Measurements from ENCODE around the gene PARK7.
"Not testable (repeated sequence)": the region's sequence is repeated elsewhere in the genome, so short reads cannot be mapped to it uniquely, and the experiment has no call there.

PARK7 gene

DNA sequence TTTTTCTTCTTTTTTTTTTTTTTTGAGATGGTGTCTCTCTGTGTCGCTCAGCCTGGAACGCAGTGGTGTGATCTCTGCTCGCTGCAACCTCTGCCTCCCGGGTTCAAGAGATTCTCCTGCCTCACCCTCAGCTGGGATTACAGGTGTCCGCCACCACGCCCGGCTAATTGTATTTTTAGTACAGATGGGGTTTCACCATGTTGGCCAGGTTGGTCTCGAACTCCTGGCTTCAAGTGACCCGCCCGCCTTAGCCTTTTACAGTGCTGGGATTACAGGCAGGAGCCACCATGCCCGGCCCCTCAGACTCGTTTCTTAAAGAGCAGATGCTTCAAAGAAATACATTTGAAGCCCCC lies 1.8 kb downstream of the PARK7 start:
- H3K36me3 ChIP-seq (ENCODE audit: insufficient read depth, low read length) = peaks cover 34% of the 10 kb centered on the region
- H3K27me3 ChIP-seq (ENCODE audit: insufficient read depth, low read length); H2AFZ ChIP-seq (ENCODE audit: low read length, unreplicated experiment); H3K4me3 ChIP-seq (ENCODE audit: low read depth, low read length); H3K27ac ChIP-seq (ENCODE audit: low read depth, low read length): not testable (repeated sequence)
- peaks cover 66% of the 10 kb centered on the region for H3K79me2 ChIP-seq (ENCODE audit: control insufficient read depth, insufficient read depth, low read length, unreplicated experiment)
- peaks cover 11% of the 10 kb centered on the region for H3K4me1 ChIP-seq (ENCODE audit: control insufficient read depth, insufficient read depth, low read length, unreplicated experiment)

DNA sequence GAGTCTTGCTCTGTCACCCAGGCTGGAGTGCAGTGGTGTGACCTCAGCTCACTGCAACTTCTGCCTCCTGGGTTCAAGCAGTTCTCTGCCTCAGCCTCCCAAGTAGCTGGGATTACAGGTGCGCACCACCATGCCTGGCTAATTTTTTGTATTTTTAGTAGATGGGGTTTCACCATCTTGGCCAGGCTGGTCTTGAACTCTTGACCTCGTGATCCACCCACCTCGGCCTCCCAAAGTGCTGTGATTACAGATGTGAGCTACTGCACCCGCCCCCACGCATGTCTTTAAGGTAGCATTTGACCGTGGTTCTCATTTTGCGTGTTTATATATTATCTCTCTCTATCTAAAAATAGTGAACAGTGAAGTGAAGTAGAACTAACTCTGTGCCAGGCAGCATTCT lies 2.3 kb downstream of the PARK7 start:
- H3K4me3 ChIP-seq (ENCODE audit: low read depth, low read length); H2AFZ ChIP-seq (ENCODE audit: low read length, unreplicated experiment); H3K27ac ChIP-seq (ENCODE audit: low read depth, low read length); H3K27me3 ChIP-seq (ENCODE audit: insufficient read depth, low read length): not testable (repeated sequence)
- H3K79me2 ChIP-seq (ENCODE audit: control insufficient read depth, insufficient read depth, low read length, unreplicated experiment) = peaks cover 66% of the 10 kb centered on the region
- peaks cover 11% of the 10 kb centered on the region for H3K4me1 ChIP-seq (ENCODE audit: control insufficient read depth, insufficient read depth, low read length, unreplicated experiment)
- peaks cover 35% of the 10 kb centered on the region for H3K36me3 ChIP-seq (ENCODE audit: insufficient read depth, low read length)

DNA sequence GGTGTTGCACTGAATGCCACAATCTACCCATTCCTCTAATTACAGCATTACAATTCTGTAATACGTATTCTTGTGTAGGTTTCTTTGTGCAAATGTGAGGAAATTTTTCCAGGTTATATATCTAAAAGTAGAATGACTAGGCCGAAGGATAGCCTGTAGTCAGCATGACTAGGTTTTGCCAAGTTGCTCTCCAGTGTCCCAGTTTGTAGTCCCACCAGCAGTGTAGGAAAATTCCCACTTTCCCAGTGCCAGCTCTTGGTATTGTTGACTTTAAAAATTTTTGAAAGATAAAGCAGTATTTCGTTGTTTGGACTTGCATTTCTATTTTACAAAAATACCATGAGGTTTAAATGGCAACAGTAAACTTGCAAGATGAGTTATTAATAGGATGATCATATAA lies 3.0 kb downstream of the PARK7 start:
- Histone ChIP-seq H3K27me3 (ENCODE audit: insufficient read depth, low read length) (no peaks in the 10 kb centered on the region), H3K79me2 (ENCODE audit: control insufficient read depth, insufficient read depth, low read length, unreplicated experiment) (peaks cover 66% of the 10 kb centered on the region), H3K27ac (ENCODE audit: low read depth, low read length) (no peak overlapping the region), H3K4me3 (ENCODE audit: low read depth, low read length) (no peak overlapping the region), H3K36me3 (ENCODE audit: insufficient read depth, low read length) (peaks cover 39% of the 10 kb centered on the region), H3K4me1 (ENCODE audit: control insufficient read depth, insufficient read depth, low read length, unreplicated experiment) (peaks cover 11% of the 10 kb centered on the region), H2AFZ (ENCODE audit: low read length, unreplicated experiment) (no peak overlapping the region)

- no peak overlapping the region for H3K4me3 ChIP-seq (ENCODE audit: low read depth, low read length)
- H3K36me3 ChIP-seq (ENCODE audit: insufficient read depth, low read length) = peaks cover 54% of the 10 kb centered on the region
- no peak overlapping the region for H2AFZ ChIP-seq (ENCODE audit: low read length, unreplicated experiment)
- no peak overlapping the region for H3K27ac ChIP-seq (ENCODE audit: low read depth, low read length)
- H3K4me1 ChIP-seq (ENCODE audit: control insufficient read depth, insufficient read depth, low read length, unreplicated experiment) = peaks cover 11% of the 10 kb centered on the region
- H3K27me3 ChIP-seq (ENCODE audit: insufficient read depth, low read length) = no peaks in the 10 kb centered on the region
- peaks cover 53% of the 10 kb centered on the region for H3K79me2 ChIP-seq (ENCODE audit: control insufficient read depth, insufficient read depth, low read length, unreplicated experiment)
These were observed 5.7 kb downstream of the PARK7 start for GRCh38 chr1:7967196-7967595.

DNA sequence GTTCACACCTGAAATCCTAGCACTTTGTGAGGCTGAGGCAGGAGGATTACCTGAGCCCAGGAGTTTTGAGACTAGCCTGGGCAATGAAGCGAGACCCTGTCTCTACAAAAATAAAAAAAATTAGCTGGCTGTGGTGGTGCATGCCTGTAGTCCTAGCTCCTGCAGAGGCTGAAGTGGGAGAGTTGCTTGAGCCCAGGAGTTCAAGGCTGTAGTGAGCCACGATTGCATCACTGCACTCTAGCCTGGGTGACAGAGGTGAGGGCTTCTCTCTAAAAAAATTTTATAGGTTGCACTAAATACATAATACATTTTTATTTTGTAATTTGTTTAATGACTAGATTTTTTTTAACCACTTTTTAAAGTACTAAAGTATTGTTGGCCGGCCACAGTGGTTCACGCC lies 6.1 kb downstream of the PARK7 start:
- Histone ChIP-seq H3K79me2 (ENCODE audit: control insufficient read depth, insufficient read depth, low read length, unreplicated experiment) (peaks cover 49% of the 10 kb centered on the region), H3K36me3 (ENCODE audit: insufficient read depth, low read length) (peaks cover 56% of the 10 kb centered on the region)

DNA sequence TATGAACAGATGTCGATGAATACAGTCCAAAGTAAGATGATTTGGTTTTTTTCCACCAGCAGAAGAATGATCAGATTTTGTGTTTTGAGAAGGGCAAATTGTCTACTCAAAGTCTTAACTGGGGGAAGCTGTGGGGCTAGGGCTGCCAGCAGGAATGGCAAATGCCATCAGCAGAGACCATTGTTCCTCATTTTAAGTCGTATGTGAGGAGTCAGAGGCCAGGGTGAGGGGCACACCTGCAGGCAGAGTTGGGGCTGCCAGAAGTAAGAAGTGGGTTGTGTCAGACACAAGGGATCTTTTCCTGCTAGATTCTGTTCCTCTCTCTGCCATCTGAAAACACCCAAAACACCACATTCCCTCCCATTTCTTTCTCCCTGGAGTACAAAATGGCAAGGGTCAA lies 8.7 kb downstream of the PARK7 start:
- Histone ChIP-seq H3K36me3 (ENCODE audit: insufficient read depth, low read length) (peaks cover 41% of the 10 kb centered on the region; the same call in 1 of the 2 replicates), H3K27ac (ENCODE audit: low read depth, low read length) (no peak overlapping the region), H3K79me2 (ENCODE audit: control insufficient read depth, insufficient read depth, low read length, unreplicated experiment) (peaks cover 25% of the 10 kb centered on the region), H3K4me1 (ENCODE audit: control insufficient read depth, insufficient read depth, low read length, unreplicated experiment) (no peaks in the 10 kb centered on the region), H3K27me3 (ENCODE audit: insufficient read depth, low read length) (no peaks in the 10 kb centered on the region), H3K4me3 (ENCODE audit: low read depth, low read length) (no peak overlapping the region), H2AFZ (ENCODE audit: low read length, unreplicated experiment) (no peak overlapping the region)

More for the DNA sequence above, 6.1 kb downstream of the PARK7 start:
- H3K4me1 ChIP-seq (ENCODE audit: control insufficient read depth, insufficient read depth, low read length, unreplicated experiment) = peaks cover 11% of the 10 kb centered on the region
- H3K4me3 ChIP-seq (ENCODE audit: low read depth, low read length) = no peak overlapping the region
- H2AFZ ChIP-seq (ENCODE audit: low read length, unreplicated experiment) = no peak overlapping the region
- H3K27ac ChIP-seq (ENCODE audit: low read depth, low read length) = no peak overlapping the region
- H3K27me3 ChIP-seq (ENCODE audit: insufficient read depth, low read length) = no peaks in the 10 kb centered on the region

DNA sequence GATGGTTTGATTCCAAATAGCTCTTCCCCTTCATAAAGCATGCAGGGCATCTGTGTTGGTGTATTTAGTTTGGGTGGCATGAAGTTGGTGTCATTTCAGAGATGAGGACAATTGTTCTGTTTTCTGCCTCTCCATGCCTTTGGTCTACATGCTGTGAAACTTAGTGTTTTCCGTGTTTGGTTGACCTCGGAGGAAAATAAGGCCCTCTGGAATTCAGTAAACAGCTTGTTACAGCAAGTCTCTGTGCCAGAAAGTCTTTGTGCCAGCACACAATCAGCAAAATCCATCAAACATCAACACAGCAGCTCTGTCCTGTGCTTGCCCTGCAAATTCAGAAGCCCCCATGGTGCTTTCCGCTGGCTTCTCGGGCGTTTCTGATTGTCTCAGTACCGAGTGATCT lies 9.5 kb downstream of the PARK7 start:
- Histone ChIP-seq H3K36me3 (ENCODE audit: insufficient read depth, low read length) (peaks cover 34% of the 10 kb centered on the region; the same call in 1 of the 2 replicates), H3K4me1 (ENCODE audit: control insufficient read depth, insufficient read depth, low read length, unreplicated experiment) (no peaks in the 10 kb centered on the region), H3K27ac (ENCODE audit: low read depth, low read length) (no peak overlapping the region), H2AFZ (ENCODE audit: low read length, unreplicated experiment) (no peak overlapping the region), H3K4me3 (ENCODE audit: low read depth, low read length) (no peak overlapping the region), H3K27me3 (ENCODE audit: insufficient read depth, low read length) (no peaks in the 10 kb centered on the region), H3K79me2 (ENCODE audit: control insufficient read depth, insufficient read depth, low read length, unreplicated experiment) (peaks cover 20% of the 10 kb centered on the region)

GRCh38 chr1:7972285-7972684 lies 10.8 kb downstream of the PARK7 start:
- H3K27ac ChIP-seq (ENCODE audit: low read depth, low read length) = no peak overlapping the region

DNA sequence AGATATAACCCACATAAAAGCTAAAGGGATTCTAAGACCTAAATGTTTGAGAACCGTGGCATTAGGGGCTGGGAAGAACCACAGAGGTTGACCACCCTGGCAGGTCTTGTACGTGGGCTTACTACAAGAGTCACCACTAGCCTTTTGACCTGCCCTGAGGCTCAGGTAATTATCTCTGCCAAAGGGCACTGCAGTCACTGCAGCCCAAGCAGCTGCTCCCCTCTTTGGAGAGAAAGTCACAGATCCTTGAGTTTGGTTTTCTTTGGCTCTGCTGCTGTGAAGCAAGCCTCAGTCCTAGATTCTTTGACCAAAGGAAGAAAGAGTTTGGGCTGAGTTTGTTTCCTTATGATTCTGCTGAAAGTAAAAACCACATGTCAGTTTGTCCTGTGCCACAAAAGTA lies 11.6 kb downstream of the PARK7 start:
- no peaks in the 10 kb centered on the region for H3K4me1 ChIP-seq (ENCODE audit: control insufficient read depth, insufficient read depth, low read length, unreplicated experiment)
- H2AFZ ChIP-seq (ENCODE audit: low read length, unreplicated experiment) = no peak overlapping the region
- peaks cover 34% of the 10 kb centered on the region for H3K36me3 ChIP-seq (ENCODE audit: insufficient read depth, low read length)
- H3K79me2 ChIP-seq (ENCODE audit: control insufficient read depth, insufficient read depth, low read length, unreplicated experiment) = peaks cover 6% of the 10 kb centered on the region
- H3K4me3 ChIP-seq (ENCODE audit: low read depth, low read length) = no peak overlapping the region
- no peak overlapping the region for H3K27ac ChIP-seq (ENCODE audit: low read depth, low read length)
- H3K27me3 ChIP-seq (ENCODE audit: insufficient read depth, low read length) = no peaks in the 10 kb centered on the region

More at GRCh38 chr1:7972285-7972684, 10.8 kb downstream of the PARK7 start:
- Histone ChIP-seq H3K36me3 (ENCODE audit: insufficient read depth, low read length) (peaks cover 31% of the 10 kb centered on the region), H3K79me2 (ENCODE audit: control insufficient read depth, insufficient read depth, low read length, unreplicated experiment) (peaks cover 11% of the 10 kb centered on the region), H3K27me3 (ENCODE audit: insufficient read depth, low read length) (no peaks in the 10 kb centered on the region), H2AFZ (ENCODE audit: low read length, unreplicated experiment) (no peak overlapping the region), H3K4me1 (ENCODE audit: control insufficient read depth, insufficient read depth, low read length, unreplicated experiment) (no peaks in the 10 kb centered on the region), H3K4me3 (ENCODE audit: low read depth, low read length) (no peak overlapping the region)

GRCh38 chr1:7975212-7975865 lies 13.8 kb downstream of the PARK7 start:
- Histone ChIP-seq H3K36me3 (ENCODE audit: insufficient read depth, low read length) (peaks cover 32% of the 10 kb centered on the region), H3K27ac (ENCODE audit: low read depth, low read length) (no peak overlapping the region), H3K4me1 (ENCODE audit: control insufficient read depth, insufficient read depth, low read length, unreplicated experiment) (no peaks in the 10 kb centered on the region), H2AFZ (ENCODE audit: low read length, unreplicated experiment) (no peak overlapping the region), H3K4me3 (ENCODE audit: low read depth, low read length) (no peak overlapping the region), H3K27me3 (ENCODE audit: insufficient read depth, low read length) (no peaks in the 10 kb centered on the region), H3K79me2 (ENCODE audit: control insufficient read depth, insufficient read depth, low read length, unreplicated experiment) (peaks cover 6% of the 10 kb centered on the region)

DNA sequence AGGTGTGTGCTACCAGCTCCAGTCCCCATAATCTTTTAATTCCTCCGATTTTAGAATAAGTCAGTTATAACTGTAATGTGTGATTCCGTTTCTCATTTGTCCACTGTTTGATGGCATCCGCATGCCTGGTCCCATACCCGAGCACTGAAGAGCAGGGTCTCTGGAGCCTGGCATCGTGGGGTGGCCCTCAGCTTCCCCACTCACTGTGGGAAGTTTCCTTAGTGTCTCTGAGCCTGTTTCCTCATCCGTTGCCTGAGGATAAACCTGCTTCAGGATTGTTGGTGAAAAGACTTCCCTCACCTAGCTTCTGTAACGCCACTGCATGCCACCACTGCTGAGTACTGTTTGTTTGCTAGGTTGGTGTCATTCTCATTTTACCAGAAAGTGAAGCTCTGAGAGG lies 19.5 kb downstream of the PARK7 start:
- Histone ChIP-seq H3K36me3 (ENCODE audit: insufficient read depth, low read length) (peaks cover 52% of the 10 kb centered on the region), H3K79me2 (ENCODE audit: control insufficient read depth, insufficient read depth, low read length, unreplicated experiment) (peaks cover 4% of the 10 kb centered on the region), H3K4me3 (ENCODE audit: low read depth, low read length) (no peak overlapping the region), H3K27ac (ENCODE audit: low read depth, low read length) (no peak overlapping the region), H3K27me3 (ENCODE audit: insufficient read depth, low read length) (no peaks in the 10 kb centered on the region), H3K4me1 (ENCODE audit: control insufficient read depth, insufficient read depth, low read length, unreplicated experiment) (peaks cover 3% of the 10 kb centered on the region), H2AFZ (ENCODE audit: low read length, unreplicated experiment) (no peak overlapping the region)
